Esophagus muscularis mucosa (tissue), 4 donors: Measurements from ENCODE around the gene FBXO8. TPM values are rescaled to one million over a fixed set of nuclear protein-coding genes. Genes with fewer than 3 reads are reported as not detected.

Experiments
- DNase-seq: peaks from one replicate; pipeline ENCODE4 v3.0.0-alpha.2; 2017; ENCODE audit errors: extremely low spot score
- H3K27ac ChIP-seq, 4 donors: fragments of 200-600 bp; sonication (generic); replicated peaks in 1 of 4; 1 replicate in 3 of 4; 2 replicates in 1 of 4; pipeline ENCODE4 v1.5.1; 2016 to 2019; ENCODE audit warnings: mild to moderate bottlenecking in 1 of 4
- H3K27me3 ChIP-seq, 4 donors: fragments of 200-600 bp; sonication (generic); one replicate each; pipeline versions ENCODE4 v1.5.1 to v1.6.0; 2016 to 2019
- H3K36me3 ChIP-seq, 4 donors: fragments of 200-600 bp; sonication (generic); one replicate each; pipeline ENCODE4 v1.5.1; 2016 to 2019
- H3K4me1 ChIP-seq, 4 donors: fragments of 200-600 bp; sonication (generic); one replicate each; pipeline ENCODE4 v1.5.1; 2016 to 2019
- H3K4me3 ChIP-seq, 4 donors: fragments of 200-600 bp; sonication (generic); 1 replicate in 2 of 4; 2 replicates in 2 of 4; pipeline ENCODE4 v1.5.1; 2016 to 2019; ENCODE audit warnings: mild to moderate bottlenecking in 4 of 4, moderate library complexity in 1 of 4
- H3K9me3 ChIP-seq, 4 donors: fragments of 200-600 bp; sonication (generic); 1 replicate in 3 of 4; 2 replicates in 1 of 4; pipeline ENCODE4 v1.5.1; 2016 to 2019
- CTCF ChIP-seq, 3 experiments: fragments of 200-600 bp in 2 of 3; fragments of 450-650 bp in 1 of 3; sonication (generic) in 2 of 3; IDR thresholded peaks; one replicate each; pipeline ENCODE4 v1.5.1; 2017 to 2019; ENCODE audit warnings: antibody characterized with exemption in 3 of 3, mild to moderate bottlenecking in 2 of 3, moderate library complexity in 1 of 3
- EP300 ChIP-seq: sonication (generic); formaldehyde crosslinking; IDR thresholded peaks from one replicate; pipeline ENCODE4 v1.6.1; 2017; ENCODE audit warnings: antibody characterized with exemption
- POLR2A ChIP-seq: fragments of 450-650 bp; IDR thresholded peaks from one replicate; pipeline ENCODE4 v1.6.1; 2017; ENCODE audit warnings: antibody characterized with exemption, moderate library complexity, mild to moderate bottlenecking, low read depth
- POLR2AphosphoS5 ChIP-seq, 2 donors: sonication (generic); formaldehyde crosslinking; IDR thresholded peaks; one replicate each; pipeline ENCODE4 v1.6.1; 2017; ENCODE audit warnings: antibody characterized with exemption in 2 of 2
- WGBS: methylation state at CpG from one replicate; pipeline ENCODE4 v1.1.5; 2018; 5-methylcytosine and 5-hydroxymethylcytosine counted together
- intact Hi-C: fragments of 100-400 bp; cut with DNase I; formaldehyde crosslinking; loops from one replicate; pipeline ENCODE4 v1.15.1; 2023
- total RNA-seq, 4 donors: library from RNA; depleted of rRNA; stranded (reverse); fragments of >200 nt; gene quantifications; one replicate each; pipeline versions ENCODE4 v1.1.0 to v1.2.1, GENCODE V29; 2016

The FBXO8 gene
- total RNA-seq, 4 donors from 2014 or later, result 32.0 to 48.0 (median 45.5) TPM

GRCh38 chr4:174210354-174210753 lies 73.1 kb downstream of the FBXO8 start:
- Histone ChIP-seq H3K27ac (no peak overlapping the region), H3K4me3 (no peak overlapping the region), H3K4me1 (peaks cover 16 to 26% (median 17%) of the 10 kb centered on the region in 4 donors), H3K9me3 (no peaks in the 10 kb centered on the region), H3K27me3 (peaks cover 7 to 63% (median 37%) of the 10 kb centered on the region in 4 donors), H3K36me3 (no peaks in the 10 kb centered on the region)
- TF ChIP-seq POLR2A (no peak), CTCF (IDR thresholded peaks at IDR 0.05) (no peak), EP300 (no peak), POLR2AphosphoS5 (IDR thresholded peaks at IDR 0.05) (no peak)
- DNase-seq, result no peak
- intact Hi-C loops, result no loop called here
- WGBS, result 80% methylated on average over 2 of the region's 2 CpGs

GRCh38 chr4:174209341-174209740 lies 74.1 kb downstream of the FBXO8 start:
- H3K27me3 ChIP-seq, result peaks cover 6 to 53% (median 28%) of the 10 kb centered on the region in 4 donors
- H3K4me1 ChIP-seq, result peaks cover 8 to 21% (median 9%) of the 10 kb centered on the region in 4 donors
- H3K36me3 ChIP-seq, result no peaks in the 10 kb centered on the region
- no peaks in the 10 kb centered on the region for H3K9me3 ChIP-seq
- no peak overlapping the region for H3K4me3 ChIP-seq
- intact Hi-C loops, result no loop called here
- no peak for DNase-seq
- WGBS, result 31% methylated on average over 1 of the region's 1 CpG
- no peak overlapping the region for H3K27ac ChIP-seq
- TF ChIP-seq POLR2AphosphoS5 (IDR thresholded peaks at IDR 0.05), result no peak
- no peak for TF ChIP-seq EP300
- no peak for TF ChIP-seq POLR2A
- TF ChIP-seq CTCF (IDR thresholded peaks at IDR 0.05), result no peak

GRCh38 chr4:174207367-174207766 lies 76.1 kb downstream of the FBXO8 start:
- 64% methylated on average over 3 of the region's 3 CpGs for WGBS

GRCh38 chr4:174204164-174204831 lies 79.2 kb downstream of the FBXO8 start:
- H3K36me3 ChIP-seq, result no peaks in the 10 kb centered on the region
- TF ChIP-seq CTCF (IDR thresholded peaks at IDR 0.05) (no peak), POLR2A (no peak), EP300 (no peak), POLR2AphosphoS5 (IDR thresholded peaks at IDR 0.05) (no peak)
- WGBS, result 81% methylated on average over 9 of the region's 9 CpGs
- no peak for DNase-seq
- intact Hi-C loops, result no loop called here
- no peaks in the 10 kb centered on the region for H3K4me1 ChIP-seq
- peaks cover 0 to 16% (median 6%) of the 10 kb centered on the region in 4 donors for H3K27me3 ChIP-seq
- H3K9me3 ChIP-seq, result no peaks in the 10 kb centered on the region
- H3K4me3 ChIP-seq, result no peak overlapping the region
- H3K27ac ChIP-seq, result no peak overlapping the region

More at GRCh38 chr4:174207367-174207766, 76.1 kb downstream of the FBXO8 start:
- no peak for DNase-seq
- H3K27ac ChIP-seq, result no peak overlapping the region
- peaks cover 0 to 10% (median 0%) of the 10 kb centered on the region in 4 donors for H3K4me1 ChIP-seq
- no peaks in the 10 kb centered on the region for H3K36me3 ChIP-seq
- no peaks in the 10 kb centered on the region for H3K9me3 ChIP-seq
- peaks cover 0 to 38% (median 11%) of the 10 kb centered on the region in 4 donors for H3K27me3 ChIP-seq
- no peak for TF ChIP-seq POLR2AphosphoS5 (IDR thresholded peaks at IDR 0.05)
- TF ChIP-seq POLR2A, result no peak
- no peak for TF ChIP-seq CTCF (IDR thresholded peaks at IDR 0.05)
- no peak for TF ChIP-seq EP300
- no peak overlapping the region for H3K4me3 ChIP-seq
- intact Hi-C loops, result no loop called here

GRCh38 chr4:174201871-174202270 lies 81.6 kb downstream of the FBXO8 start:
- TF ChIP-seq EP300 (no peak), CTCF (IDR thresholded peaks at IDR 0.05) (no peak), POLR2A (no peak), POLR2AphosphoS5 (IDR thresholded peaks at IDR 0.05) (no peak)
- H3K27me3 ChIP-seq, result peaks cover 0 to 18% (median 6%) of the 10 kb centered on the region in 4 donors
- no peaks in the 10 kb centered on the region for H3K9me3 ChIP-seq
- no peak for DNase-seq
- H3K27ac ChIP-seq, result no peak overlapping the region
- intact Hi-C loops, result no loop called here
- H3K4me1 ChIP-seq, result no peaks in the 10 kb centered on the region
- no peaks in the 10 kb centered on the region for H3K36me3 ChIP-seq
- 61% methylated on average over 2 of the region's 2 CpGs for WGBS
- H3K4me3 ChIP-seq, result no peak overlapping the region
